ENCODE data around the gene COL4A2. TPM values are rescaled to one million over a fixed set of nuclear protein-coding genes. Genes with fewer than 3 reads are reported as not detected.

COL4A2 gene
- total and polyA plus RNA-seq, 12 donors: 70.9 to 1,589 (median 171) TPM

- Histone ChIP-seq H3K27me3 (no peaks in the 10 kb centered on the region), H3K4me1 (replicated peaks in 1 of 2) (no peaks in the 10 kb centered on the region), H3K36me3 (replicated peaks in 1 of 2) (peaks cover 0 to 15% of the 10 kb centered on the region in 2 donors), H3K27ac (no peak overlapping the region), H3K4me3 (no peak overlapping the region), H3K9me3 (replicated peaks in 1 of 3) (no peaks in the 10 kb centered on the region)
- TF ChIP-seq CTCF (IDR thresholded peaks at IDR 0.05) (no peak), POLR2A (IDR thresholded peaks at IDR 0.05) (no peak)
- intact Hi-C loops (cut with DNase I): loop anchor here in 1 of 2 donors (10.0 kb wide), 1 partner anchor 111 kb away; the partner anchor contains the start of gene RAB20
- WGBS, 4 donors: 70 to 88% (median 77%) methylated on average over 2 of the region's 2 CpGs
- no peak for DNase-seq
These were observed 146.7 kb downstream of the COL4A2 start for GRCh38 chr13:110453797-110454196.

GRCh38 chr13:110454227-110454859 is 147.3 kb downstream of the COL4A2 start:
- no peak for DNase-seq
- Histone ChIP-seq H3K27ac (no peak overlapping the region), H3K9me3 (replicated peaks in 1 of 3) (no peaks in the 10 kb centered on the region), H3K36me3 (replicated peaks in 1 of 2) (peaks cover 0 to 15% of the 10 kb centered on the region in 2 donors), H3K4me3 (no peak overlapping the region), H3K4me1 (replicated peaks in 1 of 2) (no peaks in the 10 kb centered on the region), H3K27me3 (no peaks in the 10 kb centered on the region)
- WGBS, 4 donors: 84 to 90% (median 88%) methylated on average over 21 of the region's 21 CpGs
- TF ChIP-seq CTCF (IDR thresholded peaks at IDR 0.05) (no peak), POLR2A (IDR thresholded peaks at IDR 0.05) (no peak)
- intact Hi-C loops (cut with DNase I): loop anchor here in 1 of 2 donors (10.0 kb wide), 1 partner anchor 110 kb away; the partner anchor contains the start of gene RAB20

- no peak for TF ChIP-seq POLR2A (IDR thresholded peaks at IDR 0.05)
- TF ChIP-seq CTCF (IDR thresholded peaks at IDR 0.05): no peak
- Histone ChIP-seq H3K4me1 (replicated peaks in 1 of 2) (no peaks in the 10 kb centered on the region), H3K4me3 (no peak overlapping the region), H3K36me3 (replicated peaks in 1 of 2) (peaks cover 0 to 13% of the 10 kb centered on the region in 2 donors), H3K27me3 (no peaks in the 10 kb centered on the region), H3K27ac (no peak overlapping the region), H3K9me3 (replicated peaks in 1 of 3) (no peaks in the 10 kb centered on the region)
- DNase-seq: no peak
- 76 to 86% (median 82%) methylated on average over 13 to 14 of the region's 14 CpGs for WGBS, 4 donors
- intact Hi-C loops (cut with DNase I): loop anchor here in 1 of 2 donors (10.0 kb wide), 1 partner anchor 110 kb away; the partner anchor contains the start of gene RAB20
These were observed 147.9 kb downstream of the COL4A2 start for GRCh38 chr13:110454956-110455355.

GRCh38 chr13:110455444-110455843 is 148.4 kb downstream of the COL4A2 start:
- H3K27me3 ChIP-seq: no peaks in the 10 kb centered on the region
- no peak overlapping the region for H3K4me3 ChIP-seq
- no peak overlapping the region for H3K27ac ChIP-seq
- TF ChIP-seq POLR2A (IDR thresholded peaks at IDR 0.05) (no peak), CTCF (IDR thresholded peaks at IDR 0.05) (no peak)
- H3K4me1 ChIP-seq (replicated peaks in 1 of 2): no peaks in the 10 kb centered on the region
- intact Hi-C loops (cut with DNase I): loop anchor here in 1 of 2 donors (10.0 kb wide), 1 partner anchor 109 kb away; the partner anchor contains the start of gene RAB20
- H3K9me3 ChIP-seq (replicated peaks in 1 of 3): no peaks in the 10 kb centered on the region
- DNase-seq: no peak
- WGBS, 4 donors: 65 to 75% (median 71%) methylated on average over 9 to 10 of the region's 10 CpGs
- H3K36me3 ChIP-seq (replicated peaks in 1 of 2): peaks cover 0 to 8% of the 10 kb centered on the region in 2 donors
